ENCODE measurements around the gene CDH23. TPM values are rescaled to one million over a fixed set of nuclear protein-coding genes. Genes with fewer than 3 reads are reported as not detected.
A peak's percentile ranks its signal among the peaks of the same experiment; 100 is the strongest.

CDH23 gene
- total and polyA plus RNA-seq, 9 of the 15 experiments (the other 6 are each of a cell fraction or from before 2014, with no cell fraction given) = 0.18 to 1.2 (median 0.47) TPM

GRCh38 chr10:71747551-71748523 is 351.1 kb downstream of the CDH23 start (continued):
- TF ChIP-seq ARID3B (CRISPR knock-in tag; IDR thresholded peaks at IDR 0.05; ENCODE audit: borderline replicate concordance) (0 out of 2 replicates have a peak, but pooled peaks have one; percentile 73), NR2C2 (CRISPR knock-in tag; IDR thresholded peaks at IDR 0.05) (no peak), NR2C2 (tag; IDR thresholded peaks at IDR 0.05) (no peak), E2F1 (CRISPR knock-in tag; IDR thresholded peaks at IDR 0.05) (no peak), ZKSCAN1 (IDR thresholded peaks at IDR 0.05; ENCODE audit: low read depth, low read length) (no peak), MXI1 (IDR thresholded peaks at IDR 0.05; ENCODE audit: low read depth, low read length) (no peak), SIN3A (IDR thresholded peaks at IDR 0.05; ENCODE audit: borderline replicate concordance in 2 of 2, control insufficient read depth in 1 of 2, low read depth in 2 of 2, low read length in 2 of 2) (no peak), ZNF449 (CRISPR knock-in tag; IDR thresholded peaks at IDR 0.05) (peak; percentile 72; the same call in 1 of the 2 replicates), NUFIP1 (IDR thresholded peaks at IDR 0.05; ENCODE audit: partially characterized antibody) (no peak), RBM39 (optimal IDR thresholded peaks at IDR 0.05; ENCODE audit: low read depth, low read length) (no peak), TSC22D4 (tag; IDR thresholded peaks at IDR 0.05) (no peak), IRF2 (CRISPR knock-in tag; IDR thresholded peaks at IDR 0.05) (no peak), ZNF778 (CRISPR knock-in tag; IDR thresholded peaks at IDR 0.05) (no peak), IRF9 (tag; IDR thresholded peaks at IDR 0.05) (no peak), NFE2 (IDR thresholded peaks at IDR 0.05; ENCODE audit: low read depth) (no peak), ZNF146 (CRISPR knock-in tag; IDR thresholded peaks at IDR 0.05; ENCODE audit: unreplicated experiment) (no peak), HNRNPL (IDR thresholded peaks at IDR 0.05; ENCODE audit: low read depth, low read length) (no peak), ZNF12 (CRISPR knock-in tag; IDR thresholded peaks at IDR 0.05) (peak; percentile 27; the same call in 1 of the 2 replicates), SAFB2 (IDR thresholded peaks at IDR 0.05; ENCODE audit: borderline replicate concordance, low read depth, low read length, severe bottlenecking) (no peak), NFIX (CRISPR knock-in tag; IDR thresholded peaks at IDR 0.05; ENCODE audit: low read depth) (no peak), ZNF77 (CRISPR knock-in tag; IDR thresholded peaks at IDR 0.05) (no peak), ZNF384 (IDR thresholded peaks at IDR 0.05; ENCODE audit: low read depth, low read length) (no peak), PCBP1 (IDR thresholded peaks at IDR 0.05; ENCODE audit: low read depth, low read length, poor library complexity, severe bottlenecking) (no peak)
